ENCODE measurements around the gene DDX24. TPM values are rescaled to one million over a fixed set of nuclear protein-coding genes. Genes with fewer than 3 reads are reported as not detected.

The DDX24 gene
- polyA plus RNA-seq, 3 donors, result 51.2 to 68.0 (median 53.8) TPM

DNA sequence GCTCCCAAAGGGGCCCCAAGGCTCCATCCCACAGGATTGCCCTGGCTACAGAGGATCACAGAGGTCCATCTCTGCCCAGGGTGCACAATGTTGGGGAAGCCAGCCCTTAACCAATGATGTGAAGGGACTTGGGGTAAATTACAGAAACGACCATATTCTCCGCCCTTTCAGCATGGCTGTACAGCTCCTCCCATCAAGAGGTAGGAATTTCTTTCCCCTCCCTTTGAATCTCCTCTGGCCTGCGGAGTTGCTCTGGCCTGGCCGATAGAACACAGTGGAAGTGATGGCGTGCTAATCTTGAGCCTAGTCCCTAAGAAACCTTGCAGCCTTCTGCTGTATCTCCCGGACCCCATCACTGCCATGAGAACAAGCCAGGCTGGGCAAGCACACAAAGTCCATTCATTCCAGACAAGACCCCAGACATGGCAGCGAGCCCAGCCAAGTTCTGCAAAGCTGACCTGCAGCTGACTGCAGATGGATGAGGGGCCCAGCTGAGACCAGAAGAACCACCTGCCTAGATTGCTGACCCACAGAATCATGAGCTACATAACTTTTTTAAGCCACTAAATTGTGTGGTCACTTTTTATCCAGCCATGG is 22.6 kb upstream of the DDX24 start:
- H3K27me3 Mint-ChIP-seq (ENCODE audit: low read depth in 3 of 3), result peaks cover 0 to 1% (median 0%) of the 10 kb centered on the region in 3 donors
- no peak overlapping the region for H3K27ac ChIP-seq (ENCODE audit: low read depth in 1 of 2, low read length in 2 of 2)
- H3K9me3 ChIP-seq (replicated peaks in 1 of 2; ENCODE audit: control insufficient read depth in 1 of 2, insufficient read depth in 1 of 2, low read length in 2 of 2), result no peaks in the 10 kb centered on the region
- H3K27ac Mint-ChIP-seq, result no peak overlapping the region
- H3K9me3 Mint-ChIP-seq, result peaks cover 0 to 3% (median 0%) of the 10 kb centered on the region in 7 donors
- intact Hi-C loops (cut with micrococcal nuclease), result no loop called here
- WGBS (ENCODE audit: insufficient coverage), result 95% methylated on average over 6 of the region's 7 CpGs
- H3K4me1 ChIP-seq (ENCODE audit: control insufficient read depth in 1 of 2, insufficient read depth in 2 of 2, low read length in 2 of 2), result peaks cover under 1 to 3% of the 10 kb centered on the region in 2 donors
- H3K4me3 Mint-ChIP-seq, result no peak overlapping the region
- H3K27me3 ChIP-seq (ENCODE audit: control insufficient read depth in 2 of 2, insufficient read depth in 2 of 2, low read length in 2 of 2), result no peaks in the 10 kb centered on the region
- no peak for DNase-seq
- no peaks in the 10 kb centered on the region for H3K79me2 ChIP-seq (ENCODE audit: insufficient read depth, low read length)
- peaks cover 6% of the 10 kb centered on the region for H3K4me1 Mint-ChIP-seq
- TF ChIP-seq, protein P1, sequence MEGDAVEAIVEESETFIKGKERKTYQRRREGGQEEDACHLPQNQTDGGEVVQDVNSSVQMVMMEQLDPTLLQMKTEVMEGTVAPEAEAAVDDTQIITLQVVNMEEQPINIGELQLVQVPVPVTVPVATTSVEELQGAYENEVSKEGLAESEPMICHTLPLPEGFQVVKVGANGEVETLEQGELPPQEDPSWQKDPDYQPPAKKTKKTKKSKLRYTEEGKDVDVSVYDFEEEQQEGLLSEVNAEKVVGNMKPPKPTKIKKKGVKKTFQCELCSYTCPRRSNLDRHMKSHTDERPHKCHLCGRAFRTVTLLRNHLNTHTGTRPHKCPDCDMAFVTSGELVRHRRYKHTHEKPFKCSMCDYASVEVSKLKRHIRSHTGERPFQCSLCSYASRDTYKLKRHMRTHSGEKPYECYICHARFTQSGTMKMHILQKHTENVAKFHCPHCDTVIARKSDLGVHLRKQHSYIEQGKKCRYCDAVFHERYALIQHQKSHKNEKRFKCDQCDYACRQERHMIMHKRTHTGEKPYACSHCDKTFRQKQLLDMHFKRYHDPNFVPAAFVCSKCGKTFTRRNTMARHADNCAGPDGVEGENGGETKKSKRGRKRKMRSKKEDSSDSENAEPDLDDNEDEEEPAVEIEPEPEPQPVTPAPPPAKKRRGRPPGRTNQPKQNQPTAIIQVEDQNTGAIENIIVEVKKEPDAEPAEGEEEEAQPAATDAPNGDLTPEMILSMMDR (IDR thresholded peaks at IDR 0.05), result no peak
- no peak overlapping the region for H2AFZ ChIP-seq (ENCODE audit: insufficient read depth, low read depth, low read length, poor library complexity, severe bottlenecking)
- no peaks in the 10 kb centered on the region for H3K36me3 ChIP-seq (replicated peaks in 1 of 2; ENCODE audit: control insufficient read depth in 1 of 2, insufficient read depth in 2 of 2, low read length in 2 of 2)
- H3K9ac ChIP-seq (ENCODE audit: insufficient read depth, low read length, poor library complexity, severe bottlenecking), result no peak overlapping the region
- no peak overlapping the region for H3K4me2 ChIP-seq (replicated peaks; ENCODE audit: extremely low read depth, low read length, poor library complexity, severe bottlenecking)
- H3K36me3 Mint-ChIP-seq, result peaks cover 0 to 6% of the 10 kb centered on the region in 2 donors
- H3K4me3 ChIP-seq (replicated peaks in 1 of 3; ENCODE audit: low read depth in 2 of 3, low read length in 3 of 3), result no peak overlapping the region
- H4K20me1 ChIP-seq (ENCODE audit: insufficient read depth, low read length), result no peaks in the 10 kb centered on the region

- H4K20me1 ChIP-seq (ENCODE audit: insufficient read depth, low read length), result no peaks in the 10 kb centered on the region
- Mint-ChIP-seq H3K27ac (peak overlapping the region in 1 of 7 donors; percentile 60), H3K9me3 (peaks cover 0 to 3% (median 0%) of the 10 kb centered on the region in 7 donors), H3K27me3 (ENCODE audit: low read depth in 3 of 3) (peaks cover 0 to 1% (median 0%) of the 10 kb centered on the region in 3 donors), H3K4me3 (no peak overlapping the region), H3K36me3 (peaks cover 0 to 6% of the 10 kb centered on the region in 2 donors), H3K4me1 (peaks cover 14% of the 10 kb centered on the region)
- no peaks in the 10 kb centered on the region for H3K9me3 ChIP-seq (replicated peaks in 1 of 2; ENCODE audit: control insufficient read depth in 1 of 2, insufficient read depth in 1 of 2, low read length in 2 of 2)
- DNase-seq, result no peak
- H3K79me2 ChIP-seq (ENCODE audit: insufficient read depth, low read length), result no peaks in the 10 kb centered on the region
- no peak overlapping the region for H3K27ac ChIP-seq (ENCODE audit: low read depth in 1 of 2, low read length in 2 of 2)
- peaks cover 6 to 10% of the 10 kb centered on the region in 2 donors for H3K4me1 ChIP-seq (ENCODE audit: control insufficient read depth in 1 of 2, insufficient read depth in 2 of 2, low read length in 2 of 2)
- intact Hi-C loops (cut with micrococcal nuclease), result no loop called here
- H2AFZ ChIP-seq (ENCODE audit: insufficient read depth, low read depth, low read length, poor library complexity, severe bottlenecking), result no peak overlapping the region
- 91% methylated on average over 5 of the region's 8 CpGs for WGBS (ENCODE audit: insufficient coverage)
- no peak overlapping the region for H3K4me3 ChIP-seq (replicated peaks in 1 of 3; ENCODE audit: low read depth in 2 of 3, low read length in 3 of 3)
- TF ChIP-seq, protein P1 (IDR thresholded peaks at IDR 0.05), result no peak
- no peaks in the 10 kb centered on the region for H3K36me3 ChIP-seq (replicated peaks in 1 of 2; ENCODE audit: control insufficient read depth in 1 of 2, insufficient read depth in 2 of 2, low read length in 2 of 2)
- no peak overlapping the region for H3K4me2 ChIP-seq (replicated peaks; ENCODE audit: extremely low read depth, low read length, poor library complexity, severe bottlenecking)
- H3K9ac ChIP-seq (ENCODE audit: insufficient read depth, low read length, poor library complexity, severe bottlenecking), result no peak overlapping the region
- no peaks in the 10 kb centered on the region for H3K27me3 ChIP-seq (ENCODE audit: control insufficient read depth in 2 of 2, insufficient read depth in 2 of 2, low read length in 2 of 2)
Observed at GRCh38 chr14:94102768-94103482, 21.9 kb upstream of the DDX24 start.

All from CD14-positive monocyte (primary cell).